HG02885 (cell line): ENCODE data around the gene TMC5.

Experiments
- ATAC-seq: cut with Tn5 transposase; IDR thresholded peaks from one replicate; pipeline ENCODE4 v1.9.1; 2021; ENCODE audit warnings: mild to moderate bottlenecking; ENCODE audit not compliant: unreplicated experiment, poor library complexity

TMC5 gene

GRCh38 chr16:19503461-19504075 is 85.9 kb downstream of the TMC5 start:
- no peak for ATAC-seq

GRCh38 chr16:19505600-19506303 is 88.1 kb downstream of the TMC5 start:
- ATAC-seq: no peak

GRCh38 chr16:19506965-19507364 is 89.3 kb downstream of the TMC5 start:
- ATAC-seq: no peak

- no peak for ATAC-seq
Observed at GRCh38 chr16:19507867-19508266, 90.2 kb downstream of the TMC5 start.

- no peak for ATAC-seq
Observed at GRCh38 chr16:19512297-19512696, 94.6 kb downstream of the TMC5 start.

- ATAC-seq: no peak
Observed at GRCh38 chr16:19513377-19514053, 95.8 kb downstream of the TMC5 start.

GRCh38 chr16:19515757-19516156 is 98.1 kb downstream of the TMC5 start:
- no peak for ATAC-seq

GRCh38 chr16:19517424-19518089 is 99.9 kb downstream of the TMC5 start:
- ATAC-seq: no peak

- no peak for ATAC-seq
Observed at GRCh38 chr16:19518388-19518787, 100.7 kb downstream of the TMC5 start.

- no peak for ATAC-seq
Observed at GRCh38 chr16:19520861-19521331, 103.2 kb downstream of the TMC5 start.

- ATAC-seq: peak; percentile 78
Observed at GRCh38 chr16:19521471-19522396, 104.1 kb downstream of the TMC5 start, which contains the start of gene GDE1. Gene GDE1 (minus strand): TSS chr16:19522098. CDS start chr16:19521964, 134 bp downstream.

- ATAC-seq: no peak
Observed at GRCh38 chr16:19522397-19522732, 104.7 kb downstream of the TMC5 start.

GRCh38 chr16:19522760-19523159 is 105.1 kb downstream of the TMC5 start:
- ATAC-seq: no peak

GRCh38 chr16:19523184-19523558 is 105.5 kb downstream of the TMC5 start:
- no peak for ATAC-seq

- ATAC-seq: peak; percentile 77
Observed at GRCh38 chr16:19523559-19524355, 106.1 kb downstream of the TMC5 start, which contains the start of gene CCP110. Gene CCP110 (plus strand): TSS chr16:19523942. CDS start chr16:19527882, 3,940 bp downstream.

- ATAC-seq: no peak
Observed at GRCh38 chr16:19524356-19524615, 106.6 kb downstream of the TMC5 start.

GRCh38 chr16:19524616-19525384 is 107.1 kb downstream of the TMC5 start:
- no peak for ATAC-seq

- no peak for ATAC-seq
Observed at GRCh38 chr16:19525385-19525723, 107.7 kb downstream of the TMC5 start.

GRCh38 chr16:19527161-19527560 is 109.5 kb downstream of the TMC5 start:
- ATAC-seq: no peak
